H1 (cell line): ENCODE results near the gene LCE2B. TPM values are rescaled to one million over a fixed set of nuclear protein-coding genes. Genes with fewer than 3 reads are reported as not detected.

Experiments used
- CTCF ChIA-PET: fragments of 300-600 bp; sonication (Branson Sonifier 250); formaldehyde crosslinking; loops from one replicate; lab custom pipeline; 2021; ENCODE audit not compliant: partially characterized antibody; lab: Charles Lee
- POLR2A ChIA-PET: fragments of 300-600 bp; sonication (Branson Sonifier 250); formaldehyde crosslinking; loops from one replicate; lab custom pipeline; 2021; ENCODE audit warnings: inconsistent platforms; ENCODE audit not compliant: partially characterized antibody; lab: Charles Lee
- DNase-seq, 2 experiments: peaks; one replicate each; pipeline versions ENCODE4 v3.0.0 to v3.0.0-alpha.2; 2010 to 2022; ENCODE audit warnings: low spot score in 2 of 2, low read depth in 1 of 2, mixed read lengths in 1 of 2
- FAIRE-seq: peaks from 2 replicates; lab custom pipeline; 2011; peaks lifted over from hg19 to GRCh38; lab: Jason Lieb, UNC
- H2AFZ ChIP-seq: 2 replicates; pipeline ENCODE4 v1.8.1; 2012; ENCODE audit warnings: low read length, inconsistent platforms
- H2AK5ac ChIP-seq: 2 replicates; pipeline ENCODE4 v1.6.1; 2013; ENCODE audit warnings: low read depth, low read length
- H2BK120ac ChIP-seq: replicated peaks from 2 replicates; pipeline ENCODE3; 2013; ENCODE audit warnings: low read depth, low read length, inconsistent platforms
- H2BK12ac ChIP-seq: 2 replicates; pipeline ENCODE4 v1.6.1; 2013; ENCODE audit warnings: low read depth, low read length
- H2BK15ac ChIP-seq: 2 replicates; pipeline ENCODE4 v1.6.1; 2013; ENCODE audit warnings: low read length
- H2BK20ac ChIP-seq: 2 replicates; pipeline ENCODE4 v1.6.1; 2013; ENCODE audit warnings: low read length
- H2BK5ac ChIP-seq: 2 replicates; pipeline ENCODE4 v1.6.1; 2013; ENCODE audit warnings: low read depth, low read length
- H3K14ac ChIP-seq: 2 replicates; pipeline ENCODE4 v1.6.1; 2013; ENCODE audit warnings: inconsistent platforms; ENCODE audit not compliant: insufficient read length
- H3K18ac ChIP-seq: 2 replicates; pipeline ENCODE4 v1.6.1; 2013; ENCODE audit warnings: low read length; ENCODE audit errors: extremely low read depth
- H3K23ac ChIP-seq: 2 replicates; pipeline ENCODE4 v1.6.1; 2013; ENCODE audit warnings: inconsistent platforms; ENCODE audit not compliant: insufficient read length
- H3K23me2 ChIP-seq: 2 replicates; pipeline ENCODE4 v1.6.1; 2013; ENCODE audit warnings: low read depth, low read length
- H3K27ac ChIP-seq: 2 replicates; pipeline ENCODE4 v1.6.1; 2011; ENCODE audit warnings: low read depth, low read length, inconsistent platforms
- H3K27me3 ChIP-seq, 4 experiments: replicated peaks in 1 of 4; 1 replicate in 1 of 4; 2 replicates in 3 of 4; pipeline versions ENCODE4 v1.6.1 to v1.8.1; 2011 to 2013; ENCODE audit warnings: low read length in 3 of 4, mild to moderate bottlenecking in 3 of 4, inconsistent platforms in 2 of 4, mixed read lengths in 2 of 4, moderate library complexity in 1 of 4; ENCODE audit not compliant: control insufficient read depth in 3 of 4, insufficient read depth in 3 of 4; ENCODE audit errors: extremely low read depth in 1 of 4
- H3K36me3 ChIP-seq, 4 experiments: 2 replicates each; pipeline versions ENCODE4 v1.6.1 to v1.8.1; 2011 to 2013; ENCODE audit warnings: mild to moderate bottlenecking in 4 of 4, low read length in 3 of 4, moderate library complexity in 2 of 4, control low read depth in 1 of 4, inconsistent platforms in 1 of 4; ENCODE audit not compliant: insufficient read depth in 4 of 4, control insufficient read depth in 2 of 4
- H3K4ac ChIP-seq: replicated peaks from 2 replicates; pipeline ENCODE3; 2013; ENCODE audit warnings: low read length, low read depth, mixed read lengths, inconsistent platforms; ENCODE audit not compliant: insufficient read length
- H3K4me1 ChIP-seq, 4 experiments: replicated peaks in 1 of 4; 1 replicate in 1 of 4; 2 replicates in 3 of 4; pipeline versions ENCODE4 v1.6.1 to v1.8.1; 2011 to 2013; ENCODE audit warnings: low read length in 3 of 4, inconsistent platforms in 2 of 4, mixed read lengths in 1 of 4; ENCODE audit not compliant: insufficient read depth in 4 of 4, control insufficient read depth in 3 of 4
- H3K4me2 ChIP-seq, 2 experiments: 2 replicates each; pipeline versions ENCODE4 v1.6.1 to v1.8.1; 2011 to 2013; ENCODE audit warnings: low read depth in 2 of 2, low read length in 2 of 2, control low read depth in 1 of 2, inconsistent platforms in 1 of 2, mild to moderate bottlenecking in 1 of 2; ENCODE audit not compliant: insufficient read depth in 1 of 2
- H3K4me3 ChIP-seq, 4 experiments: fragments of 200-600, 300-600 bp in 1 of 4; sonication (generic), shearing (Covaris generic), sonication (Bioruptor Twin) in 1 of 4; 2 replicates each; pipeline versions ENCODE4 v1.5.1 to v1.8.1; 2011 to 2016; ENCODE audit warnings: low read length in 4 of 4, low read depth in 3 of 4, control low read depth in 2 of 4, inconsistent platforms in 2 of 4, mild to moderate bottlenecking in 2 of 4, mixed read lengths in 1 of 4, moderate library complexity in 1 of 4; ENCODE audit not compliant: insufficient read depth in 2 of 4; ENCODE audit errors: extremely low read depth in 1 of 4
- H3K56ac ChIP-seq: replicated peaks from 2 replicates; pipeline ENCODE3; 2013; ENCODE audit warnings: low read depth, mild to moderate bottlenecking, mixed read lengths, low read length, inconsistent platforms; ENCODE audit not compliant: insufficient read length
- H3K79me1 ChIP-seq: 2 replicates; pipeline ENCODE4 v1.6.1; 2013; ENCODE audit warnings: low read depth, low read length, control low read depth
- H3K79me2 ChIP-seq, 2 experiments: 2 replicates each; pipeline versions ENCODE4 v1.6.1 to v1.8.1; 2012 to 2013; ENCODE audit warnings: low read length in 2 of 2, mild to moderate bottlenecking in 2 of 2, inconsistent platforms in 1 of 2; ENCODE audit not compliant: insufficient read depth in 2 of 2, control insufficient read depth in 1 of 2
- H3K9ac ChIP-seq, 4 experiments: replicated peaks in 1 of 4; 1 replicate in 1 of 4; 2 replicates in 3 of 4; pipeline versions ENCODE4 v1.6.1 to v1.8.1; 2011 to 2013; ENCODE audit warnings: low read depth in 3 of 4, low read length in 3 of 4, control low read depth in 2 of 4, mild to moderate bottlenecking in 2 of 4, moderate library complexity in 2 of 4, inconsistent platforms in 1 of 4; ENCODE audit errors: extremely low read depth in 1 of 4
- H3K9me3 ChIP-seq, 2 experiments: 2 replicates each; pipeline versions ENCODE4 v1.6.1 to v1.8.1; 2012 to 2013; ENCODE audit warnings: mild to moderate bottlenecking in 2 of 2, moderate library complexity in 2 of 2, control low read depth in 1 of 2, inconsistent platforms in 1 of 2, low read depth in 1 of 2, low read length in 1 of 2, mixed read lengths in 1 of 2; ENCODE audit not compliant: insufficient read depth in 2 of 2
- H4K20me1 ChIP-seq, 2 experiments: replicated peaks in 1 of 2; 2 replicates each; pipeline versions ENCODE3 to v1.8.1; 2011 to 2013; ENCODE audit warnings: inconsistent platforms in 2 of 2, low read length in 2 of 2, mild to moderate bottlenecking in 1 of 2; ENCODE audit not compliant: insufficient read depth in 2 of 2, control insufficient read depth in 1 of 2
- H4K5ac ChIP-seq: 2 replicates; pipeline ENCODE4 v1.6.1; 2013; ENCODE audit warnings: low read length, low read depth, mixed read lengths, inconsistent platforms; ENCODE audit not compliant: insufficient read length
- H4K8ac ChIP-seq: 2 replicates; pipeline ENCODE4 v1.8.0; 2013; ENCODE audit warnings: mild to moderate bottlenecking, moderate library complexity, low read length, inconsistent platforms; ENCODE audit not compliant: insufficient read depth; ENCODE audit errors: extremely low read depth
- H4K91ac ChIP-seq: replicated peaks from 2 replicates; pipeline ENCODE3; 2013; ENCODE audit warnings: low read length, mixed read lengths, inconsistent platforms; ENCODE audit not compliant: insufficient read length
- KDM4A ChIP-seq: IDR thresholded peaks from one replicate; pipeline ENCODE4 v1.7.1; 2012; ENCODE audit warnings: low read depth, mild to moderate bottlenecking, moderate library complexity, low read length, inconsistent platforms; ENCODE audit not compliant: severe bottlenecking
- POLR2A ChIP-seq, 2 experiments: IDR thresholded peaks; 1 replicate in 1 of 2; 2 replicates in 1 of 2; pipeline ENCODE4 v1.6.1; 2011; ENCODE audit warnings: low read depth in 2 of 2, low read length in 2 of 2, mild to moderate bottlenecking in 2 of 2; ENCODE audit errors: control extremely low read depth in 1 of 2
- SRF ChIP-seq: IDR thresholded peaks from 2 replicates; pipeline ENCODE4 v1.6.1; 2011; ENCODE audit warnings: mild to moderate bottlenecking, low read depth, low read length, moderate library complexity
- WGBS, 2 experiments: shearing (Covaris generic) in 1 of 2; methylation state at CpG; one replicate each; pipeline versions ENCODE4 v1.1.6 to v1.1.7; 2013 to 2015; ENCODE audit warnings: low lambda C conversion rate in 2 of 2, mixed read lengths in 2 of 2, inconsistent platforms in 1 of 2, low coverage in 1 of 2, missing lambda C conversion rate in 1 of 2; ENCODE audit not compliant: insufficient replicate concordance in 2 of 2, insufficient coverage in 1 of 2, insufficient read length in 1 of 2; ENCODE audit errors: extremely low coverage in 1 of 2, missing lambda C conversion rate in 1 of 2; 5-methylcytosine and 5-hydroxymethylcytosine counted together
- polyA plus RNA-seq, 7 experiments: library from polyadenylated mRNA; depleted of rRNA in 3 of 7; stranded (reverse) in 5 of 7; unstranded in 2 of 7; fragments of >200 nt in 5 of 7; fragments of 200-250 nt in 2 of 7; gene quantifications; 1 replicate in 5 of 7; 2 replicates in 1 of 7; 4 replicates in 1 of 7; pipeline versions ENCODE4 v1.2.1 to v1.2.3, GENCODE V29; 2011 to 2013; ENCODE audit warnings: missing spikeins in 2 of 7, mixed read lengths in 2 of 7
- total RNA-seq: library from RNA; stranded (reverse); fragmentation: NEBNext Ultra II Directional; extraction: Animal tissue kit (Norgen Biotek cat#: 25700); gene quantifications from 2 replicates; pipeline ENCODE4 v1.2.1, GENCODE V29; 2021

Gene LCE2B
- total and polyA plus RNA-seq, 2 of the 8 experiments (the other 6 are each of a cell fraction or from before 2014, with no cell fraction given) = not detected

DNA sequence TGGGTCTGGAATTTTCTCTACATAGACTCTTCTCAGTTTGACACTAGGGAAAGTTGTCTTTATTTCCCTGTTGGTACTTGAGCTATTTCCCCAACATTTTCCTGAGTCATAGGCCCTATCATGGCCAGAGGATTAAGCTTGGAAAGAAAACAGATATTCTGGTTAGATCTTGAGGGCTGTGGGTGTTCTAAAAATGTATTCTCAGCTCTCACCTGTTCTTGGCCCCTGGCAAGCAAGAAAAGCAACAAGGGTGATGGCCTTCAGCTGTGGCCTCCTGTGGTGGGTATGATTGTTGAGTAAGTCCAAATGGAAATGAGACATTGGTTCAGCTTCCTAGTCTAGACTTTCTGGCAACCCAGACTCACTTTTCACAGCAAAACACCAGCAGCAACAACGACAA is 45.6 kb upstream of the LCE2B start:
- 74% methylated on average over 1 of the region's 1 CpG; no CpG with 5 or more reads in 1 of the 2 experiments for WGBS, 2 experiments

More for the DNA sequence above, 45.6 kb upstream of the LCE2B start:
- H3K4me1 ChIP-seq = no peaks in the 10 kb centered on the region
- no peak overlapping the region for H3K4me2 ChIP-seq
- no peak overlapping the region for H2BK5ac ChIP-seq
- H3K27me3 ChIP-seq = no peaks in the 10 kb centered on the region
- no peak overlapping the region for H3K27ac ChIP-seq
- ChIA-PET CTCF (interaction anchor here (0.7 to 1.5 kb wide), 2 partner anchors 10 to 15 kb away, joined by 3 to 5 read pairs; no protein-coding TSS in a partner anchor), POLR2A (no interaction called here)
- H3K23me2 ChIP-seq = no peaks in the 10 kb centered on the region
- H3K79me2 ChIP-seq = no peaks in the 10 kb centered on the region
- no peak overlapping the region for H2BK12ac ChIP-seq
- no peak overlapping the region for H3K23ac ChIP-seq
- DNase-seq (no peak), FAIRE-seq (no peak)
- H4K20me1 ChIP-seq = no peaks in the 10 kb centered on the region
- no peaks in the 10 kb centered on the region for H3K79me1 ChIP-seq
- H2BK15ac ChIP-seq = no peak overlapping the region
- no peak overlapping the region for H4K5ac ChIP-seq
- no peak overlapping the region for H4K91ac ChIP-seq
- no peak overlapping the region for H3K4me3 ChIP-seq
- H2AK5ac ChIP-seq = no peak overlapping the region
- H3K14ac ChIP-seq = no peak overlapping the region
- H2AFZ ChIP-seq = no peak overlapping the region
- H3K9ac ChIP-seq = no peak overlapping the region
- no peak overlapping the region for H4K8ac ChIP-seq
- H3K18ac ChIP-seq = no peak overlapping the region
- H3K4ac ChIP-seq = no peak overlapping the region
- no peak overlapping the region for H2BK20ac ChIP-seq
- H3K9me3 ChIP-seq = peaks cover 62 to 84% of the 10 kb centered on the region in 2 experiments
- no peak overlapping the region for H2BK120ac ChIP-seq
- no peaks in the 10 kb centered on the region for H3K36me3 ChIP-seq
- H3K56ac ChIP-seq = no peak overlapping the region
- TF ChIP-seq KDM4A (no peak), POLR2A (IDR thresholded peaks at IDR 0.05; ENCODE audit: control extremely low read depth in 1 of 2, low read depth in 2 of 2, low read length in 2 of 2) (no peak), SRF (no peak)
